Measurements from ENCODE around the gene ADAR. TPM values are rescaled to one million over a fixed set of nuclear protein-coding genes. Genes with fewer than 3 reads are reported as not detected.

ADAR gene
- total RNA-seq, 1 donor from 2014 or later = 128 TPM

- no peaks in the 10 kb centered on the region for H3F3A ChIP-seq (ENCODE audit: low read depth)
- DNase-seq (ENCODE audit: low spot score) = no peak
- H3K4me2 ChIP-seq = no peak overlapping the region
- H3K4me3 ChIP-seq = no peak overlapping the region
- Mint-ChIP-seq H3K4me3 (no peak overlapping the region), H3K4me1 (no peaks in the 10 kb centered on the region), H3K27ac (no peak overlapping the region), H3K9me3 (no peaks in the 10 kb centered on the region), H3K27me3 (ENCODE audit: insufficient read depth, low read depth) (no peaks in the 10 kb centered on the region), H3K36me3 (peaks cover 41% of the 10 kb centered on the region)
- no peaks in the 10 kb centered on the region for H3K27me3 ChIP-seq
- no peaks in the 10 kb centered on the region for H3K4me1 ChIP-seq
- no peaks in the 10 kb centered on the region for H3K79me2 ChIP-seq (ENCODE audit: low read depth)
- H4K20me1 ChIP-seq (ENCODE audit: low read depth) = no peaks in the 10 kb centered on the region
- no peak overlapping the region for H2AFZ ChIP-seq (replicated peaks)
- H3K36me3 ChIP-seq = no peaks in the 10 kb centered on the region
- H3K9me3 ChIP-seq (ENCODE audit: low read depth) = no peaks in the 10 kb centered on the region
- TF ChIP-seq CTCF (IDR thresholded peaks at IDR 0.05) = no peak
- no peak for TF ChIP-seq EZH2phosphoT487 (IDR thresholded peaks at IDR 0.05)
- no peak overlapping the region for H3K9ac ChIP-seq
- H3K27ac ChIP-seq = no peak overlapping the region
These were observed 14.6 kb downstream of the ADAR start for GRCh38 chr1:154593390-154593789.

GRCh38 chr1:154591206-154591605, 16.8 kb downstream of the ADAR start:
- Mint-ChIP-seq H3K27ac (no peak overlapping the region), H3K36me3 (peaks cover 33% of the 10 kb centered on the region), H3K4me3 (no peak overlapping the region), H3K4me1 (no peaks in the 10 kb centered on the region), H3K9me3 (no peaks in the 10 kb centered on the region), H3K27me3 (ENCODE audit: insufficient read depth, low read depth) (no peaks in the 10 kb centered on the region)
- Histone ChIP-seq H3K27me3 (no peaks in the 10 kb centered on the region), H3K4me1 (no peaks in the 10 kb centered on the region), H3K79me2 (ENCODE audit: low read depth) (no peaks in the 10 kb centered on the region), H3K4me3 (no peak overlapping the region), H2AFZ (replicated peaks) (no peak overlapping the region), H3K9ac (no peak overlapping the region), H3K36me3 (no peaks in the 10 kb centered on the region), H3F3A (ENCODE audit: low read depth) (no peaks in the 10 kb centered on the region), H4K20me1 (ENCODE audit: low read depth) (no peaks in the 10 kb centered on the region), H3K4me2 (no peak overlapping the region), H3K27ac (no peak overlapping the region), H3K9me3 (ENCODE audit: low read depth) (no peaks in the 10 kb centered on the region)
- TF ChIP-seq EZH2 (IDR thresholded peaks at IDR 0.05) (no peak), CTCF (IDR thresholded peaks at IDR 0.05) (no peak), EZH2phosphoT487 (IDR thresholded peaks at IDR 0.05) (no peak)
- DNase-seq (ENCODE audit: low spot score) = no peak

GRCh38 chr1:154590756-154591155, 17.2 kb downstream of the ADAR start:
- H3K4me1 Mint-ChIP-seq = no peaks in the 10 kb centered on the region
- H3K4me2 ChIP-seq = no peak overlapping the region
- H3K4me1 ChIP-seq = no peaks in the 10 kb centered on the region
- no peaks in the 10 kb centered on the region for H3K27me3 ChIP-seq
- no peak for DNase-seq (ENCODE audit: low spot score)
- no peak overlapping the region for H3K27ac ChIP-seq
- H3K79me2 ChIP-seq (ENCODE audit: low read depth) = no peaks in the 10 kb centered on the region
- no peak overlapping the region for H3K4me3 ChIP-seq
- no peak overlapping the region for H2AFZ ChIP-seq (replicated peaks)
- no peak overlapping the region for H3K27ac Mint-ChIP-seq
- H3K36me3 ChIP-seq = no peaks in the 10 kb centered on the region
- H3K9ac ChIP-seq = no peak overlapping the region
- H3K36me3 Mint-ChIP-seq = peaks cover 34% of the 10 kb centered on the region
- no peaks in the 10 kb centered on the region for H4K20me1 ChIP-seq (ENCODE audit: low read depth)
- H3K9me3 Mint-ChIP-seq = no peaks in the 10 kb centered on the region
- no peaks in the 10 kb centered on the region for H3F3A ChIP-seq (ENCODE audit: low read depth)
- H3K27me3 Mint-ChIP-seq (ENCODE audit: insufficient read depth, low read depth) = no peaks in the 10 kb centered on the region
- H3K9me3 ChIP-seq (ENCODE audit: low read depth) = no peaks in the 10 kb centered on the region
- H3K4me3 Mint-ChIP-seq = no peak overlapping the region
- TF ChIP-seq EZH2 (IDR thresholded peaks at IDR 0.05) = no peak
- no peak for TF ChIP-seq CTCF (IDR thresholded peaks at IDR 0.05)
- no peak for TF ChIP-seq EZH2phosphoT487 (IDR thresholded peaks at IDR 0.05)

GRCh38 chr1:154589780-154590179, 18.2 kb downstream of the ADAR start:
- TF ChIP-seq EZH2phosphoT487 (IDR thresholded peaks at IDR 0.05) (no peak), CTCF (IDR thresholded peaks at IDR 0.05) (no peak), EZH2 (IDR thresholded peaks at IDR 0.05) (no peak)
- Histone ChIP-seq H3K4me3 (no peak overlapping the region), H4K20me1 (ENCODE audit: low read depth) (no peaks in the 10 kb centered on the region), H2AFZ (replicated peaks) (no peak overlapping the region), H3K36me3 (no peaks in the 10 kb centered on the region), H3F3A (ENCODE audit: low read depth) (no peaks in the 10 kb centered on the region), H3K27me3 (no peaks in the 10 kb centered on the region), H3K9me3 (ENCODE audit: low read depth) (no peaks in the 10 kb centered on the region), H3K79me2 (ENCODE audit: low read depth) (no peaks in the 10 kb centered on the region), H3K4me1 (no peaks in the 10 kb centered on the region), H3K27ac (no peak overlapping the region), H3K4me2 (no peak overlapping the region), H3K9ac (no peak overlapping the region)
- Mint-ChIP-seq H3K4me1 (no peaks in the 10 kb centered on the region), H3K36me3 (peaks cover 43% of the 10 kb centered on the region), H3K4me3 (no peak overlapping the region), H3K9me3 (no peaks in the 10 kb centered on the region), H3K27me3 (ENCODE audit: insufficient read depth, low read depth) (no peaks in the 10 kb centered on the region), H3K27ac (no peak overlapping the region)
- no peak for DNase-seq (ENCODE audit: low spot score)
